ENCODE data around the gene ERBB3. TPM values are rescaled to one million over a fixed set of nuclear protein-coding genes. Genes with fewer than 3 reads are reported as not detected.

The ERBB3 gene
- total RNA-seq, 1 experiment from 2014 or later, result 64.3 TPM

DNA sequence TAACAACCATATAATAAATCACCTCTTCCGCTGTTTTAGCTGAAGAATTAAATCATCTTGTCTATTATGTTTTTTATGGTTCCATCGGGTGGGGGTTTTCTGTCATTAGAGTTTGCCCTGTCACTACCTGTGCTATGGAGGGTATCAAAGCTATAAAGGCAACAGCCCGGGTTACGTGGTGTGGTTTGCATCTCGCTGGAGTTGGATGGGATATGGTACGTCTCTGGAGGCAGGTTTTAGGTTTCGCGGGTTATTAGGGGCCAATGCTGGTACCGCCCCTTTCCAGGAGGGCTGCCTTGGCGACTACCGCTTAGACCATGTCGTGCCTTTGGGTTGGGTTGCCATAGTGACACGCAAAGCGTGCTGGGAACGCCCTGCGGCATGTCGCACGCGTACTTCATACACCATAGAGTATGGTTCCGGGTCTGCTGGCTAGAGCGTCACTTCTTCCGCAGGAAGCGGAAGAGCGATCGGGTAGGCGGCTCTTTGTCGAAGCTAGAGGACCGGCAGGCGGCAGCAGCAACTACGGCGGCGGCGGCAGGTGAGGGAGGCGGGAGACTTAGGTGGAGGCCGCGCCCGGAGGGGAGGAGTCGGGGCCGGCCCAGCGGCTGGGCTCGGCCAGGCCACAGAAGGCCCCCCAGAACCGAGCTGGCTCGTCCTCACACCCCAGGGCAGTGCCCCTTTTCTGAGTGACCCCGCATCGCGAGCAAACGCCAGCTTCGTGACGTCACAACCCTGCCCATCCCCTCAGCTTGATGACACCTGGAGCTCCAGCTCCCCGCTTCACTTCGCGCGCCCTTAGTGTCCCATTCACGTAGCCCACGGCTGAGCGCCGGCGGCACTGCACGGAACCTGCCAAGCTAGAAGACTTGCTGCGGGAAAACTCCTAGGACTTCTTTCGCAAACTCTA, 38.1 kb downstream of the ERBB3 start, which contains the start of gene ZC3H10 (continued):
- TF ChIP-seq, protein P1, sequence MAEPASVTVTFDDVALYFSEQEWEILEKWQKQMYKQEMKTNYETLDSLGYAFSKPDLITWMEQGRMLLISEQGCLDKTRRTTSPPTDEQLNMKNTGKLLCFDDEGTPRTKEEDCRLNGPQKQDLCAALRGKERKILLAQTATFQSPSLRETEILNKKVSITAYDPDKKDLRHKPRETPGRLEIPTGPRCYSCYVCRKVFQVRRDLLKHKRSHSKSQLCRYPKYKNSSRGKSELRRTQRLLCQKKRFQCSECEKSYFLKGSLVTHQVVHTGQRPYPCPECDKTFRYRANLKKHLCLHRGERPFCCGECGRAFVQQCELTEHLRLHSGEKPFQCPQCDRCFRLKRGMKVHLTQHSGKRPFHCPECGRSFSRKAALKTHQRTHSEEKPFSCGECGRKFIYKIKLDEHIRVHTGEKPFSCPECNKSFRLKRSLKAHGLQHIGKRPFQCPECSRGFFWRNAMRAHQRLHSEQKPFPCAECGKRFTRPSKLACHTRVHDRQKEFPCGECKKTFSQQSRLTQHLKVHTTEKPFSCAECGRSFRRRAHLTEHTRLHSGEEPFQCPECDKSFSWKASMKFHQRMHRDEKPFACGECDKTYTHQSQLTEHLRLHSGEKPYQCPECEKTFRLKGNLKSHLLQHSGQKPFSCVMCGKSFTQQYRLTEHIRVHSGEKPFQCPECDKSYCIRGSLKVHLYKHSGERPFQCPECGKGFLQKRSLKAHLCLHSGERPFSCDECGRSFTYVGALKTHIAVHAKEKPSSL (CRISPR knock-in tag; conservative IDR thresholded peaks at IDR 0.05), result peak; percentile 99
- TF ChIP-seq MLX (CRISPR knock-in tag; IDR thresholded peaks at IDR 0.05), result peak; percentile 91; the same call in 1 of the 2 replicates
- TF ChIP-seq CREM (CRISPR knock-in tag; IDR thresholded peaks at IDR 0.05), result peak; percentile 88
- TF ChIP-seq RELA (CRISPR knock-in tag; IDR thresholded peaks at IDR 0.05; ENCODE audit: borderline replicate concordance), result 0 out of 2 replicates have a peak, but pooled peaks have one; percentile 19
- TF ChIP-seq, protein P2, sequence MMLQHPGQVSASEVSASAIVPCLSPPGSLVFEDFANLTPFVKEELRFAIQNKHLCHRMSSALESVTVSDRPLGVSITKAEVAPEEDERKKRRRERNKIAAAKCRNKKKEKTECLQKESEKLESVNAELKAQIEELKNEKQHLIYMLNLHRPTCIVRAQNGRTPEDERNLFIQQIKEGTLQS (CRISPR knock-in tag; conservative IDR thresholded peaks at IDR 0.05), result no peak
- peak; percentile 64; the same call in 1 of the 2 replicates for TF ChIP-seq MYBL2 (CRISPR knock-in tag; IDR thresholded peaks at IDR 0.05)
- TF ChIP-seq, protein P3, sequence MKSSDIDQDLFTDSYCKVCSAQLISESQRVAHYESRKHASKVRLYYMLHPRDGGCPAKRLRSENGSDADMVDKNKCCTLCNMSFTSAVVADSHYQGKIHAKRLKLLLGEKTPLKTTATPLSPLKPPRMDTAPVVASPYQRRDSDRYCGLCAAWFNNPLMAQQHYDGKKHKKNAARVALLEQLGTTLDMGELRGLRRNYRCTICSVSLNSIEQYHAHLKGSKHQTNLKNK (CRISPR knock-in tag; IDR thresholded peaks at IDR 0.05), result peak; percentile 84
- TF ChIP-seq ZNF281 (CRISPR knock-in tag; IDR thresholded peaks at IDR 0.05), result peak; percentile 70; the same call in 1 of the 2 replicates
- TF ChIP-seq FOXK1 (CRISPR knock-in tag; IDR thresholded peaks at IDR 0.05), result peak; percentile 98
- TF ChIP-seq, protein P4, sequence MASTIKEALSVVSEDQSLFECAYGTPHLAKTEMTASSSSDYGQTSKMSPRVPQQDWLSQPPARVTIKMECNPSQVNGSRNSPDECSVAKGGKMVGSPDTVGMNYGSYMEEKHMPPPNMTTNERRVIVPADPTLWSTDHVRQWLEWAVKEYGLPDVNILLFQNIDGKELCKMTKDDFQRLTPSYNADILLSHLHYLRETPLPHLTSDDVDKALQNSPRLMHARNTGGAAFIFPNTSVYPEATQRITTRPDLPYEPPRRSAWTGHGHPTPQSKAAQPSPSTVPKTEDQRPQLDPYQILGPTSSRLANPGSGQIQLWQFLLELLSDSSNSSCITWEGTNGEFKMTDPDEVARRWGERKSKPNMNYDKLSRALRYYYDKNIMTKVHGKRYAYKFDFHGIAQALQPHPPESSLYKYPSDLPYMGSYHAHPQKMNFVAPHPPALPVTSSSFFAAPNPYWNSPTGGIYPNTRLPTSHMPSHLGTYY (CRISPR knock-in tag; IDR thresholded peaks at IDR 0.05), result peak; percentile 100
- peak; percentile 100 for TF ChIP-seq ZNF671 (CRISPR knock-in tag; IDR thresholded peaks at IDR 0.05)

GRCh38 chr12:56118688-56119357, 38.9 kb downstream of the ERBB3 start:
- peak; percentile 0 for ATAC-seq
- H3K9me3 Mint-ChIP-seq, result no peaks in the 10 kb centered on the region
- CTCF ChIA-PET, result interaction anchor here (0.7 to 4.3 kb wide), 25 partner anchors 8 to 197 kb away, joined by 3 to 95 read pairs (median 5); partner anchors contain the start of genes ANKRD52, CNPY2, ESYT1 and MYL6
- POLR2A ChIA-PET, result interaction anchor here (0.6 to 3.6 kb wide), 17 partner anchors 7 to 403 kb away, joined by 3 to 71 read pairs (median 5); partner anchors contain the start of genes ERBB3, ESYT1, MYL6 and MYL6B
- peaks cover 31% of the 10 kb centered on the region for H3K36me3 Mint-ChIP-seq
- H3K4me1 Mint-ChIP-seq, result peaks cover 21% of the 10 kb centered on the region
- H3K4me3 Mint-ChIP-seq, result peak overlapping the region; percentile 100
- peak overlapping the region; percentile 97 for H3K27ac Mint-ChIP-seq
- DNase-seq (ENCODE audit: low spot score), result no peak
- H3K27me3 Mint-ChIP-seq (ENCODE audit: low read depth), result no peaks in the 10 kb centered on the region
- TF ChIP-seq, protein P1 (CRISPR knock-in tag; conservative IDR thresholded peaks at IDR 0.05), result no peak
- TF ChIP-seq MLX (CRISPR knock-in tag; IDR thresholded peaks at IDR 0.05) (no peak), JAZF1 (CRISPR knock-in tag; IDR thresholded peaks at IDR 0.05) (no peak), HMGA2 (CRISPR knock-in tag; IDR thresholded peaks at IDR 0.05) (no peak), RELA (CRISPR knock-in tag; IDR thresholded peaks at IDR 0.05; ENCODE audit: borderline replicate concordance) (no peak), CBFB (CRISPR knock-in tag; IDR thresholded peaks at IDR 0.05; ENCODE audit: low read depth) (no peak), USF1 (CRISPR knock-in tag; IDR thresholded peaks at IDR 0.05) (no peak)
- TF ChIP-seq, protein P5, sequence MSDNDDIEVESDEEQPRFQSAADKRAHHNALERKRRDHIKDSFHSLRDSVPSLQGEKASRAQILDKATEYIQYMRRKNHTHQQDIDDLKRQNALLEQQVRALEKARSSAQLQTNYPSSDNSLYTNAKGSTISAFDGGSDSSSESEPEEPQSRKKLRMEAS (CRISPR knock-in tag; IDR thresholded peaks at IDR 0.05), result no peak
- TF ChIP-seq, protein P6, sequence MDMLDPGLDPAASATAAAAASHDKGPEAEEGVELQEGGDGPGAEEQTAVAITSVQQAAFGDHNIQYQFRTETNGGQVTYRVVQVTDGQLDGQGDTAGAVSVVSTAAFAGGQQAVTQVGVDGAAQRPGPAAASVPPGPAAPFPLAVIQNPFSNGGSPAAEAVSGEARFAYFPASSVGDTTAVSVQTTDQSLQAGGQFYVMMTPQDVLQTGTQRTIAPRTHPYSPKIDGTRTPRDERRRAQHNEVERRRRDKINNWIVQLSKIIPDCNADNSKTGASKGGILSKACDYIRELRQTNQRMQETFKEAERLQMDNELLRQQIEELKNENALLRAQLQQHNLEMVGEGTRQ (CRISPR knock-in tag; IDR thresholded peaks at IDR 0.05), result no peak
- TF ChIP-seq, protein P2 (CRISPR knock-in tag; conservative IDR thresholded peaks at IDR 0.05), result no peak
